ENCODE data around the gene CPSF4.

- TF ChIP-seq CTCF (IDR thresholded peaks at IDR 0.05; ENCODE audit: low read depth, low read length) (peak; percentile 70), POLR2A (IDR thresholded peaks at IDR 0.05; ENCODE audit: extremely low read depth, insufficient read length) (no peak), MYC (IDR thresholded peaks at IDR 0.05; ENCODE audit: low read depth, low read length) (no peak), MAX (IDR thresholded peaks at IDR 0.05; ENCODE audit: low read depth, low read length) (no peak)
These were observed 20.3 kb downstream of the CPSF4 start for GRCh38 chr7:99459087-99459486.
